GM18520 (cell line): ENCODE measurements around the gene FOXL3.
"Not testable (repeated sequence)": the region's sequence is repeated elsewhere in the genome, so short reads cannot be mapped to it uniquely, and the experiment has no call there.

Source experiments
- ATAC-seq: cut with Tn5 transposase; IDR thresholded peaks from one replicate; pipeline ENCODE4 v1.9.1; 2021; ENCODE audit not compliant: unreplicated experiment

FOXL3 gene

DNA sequence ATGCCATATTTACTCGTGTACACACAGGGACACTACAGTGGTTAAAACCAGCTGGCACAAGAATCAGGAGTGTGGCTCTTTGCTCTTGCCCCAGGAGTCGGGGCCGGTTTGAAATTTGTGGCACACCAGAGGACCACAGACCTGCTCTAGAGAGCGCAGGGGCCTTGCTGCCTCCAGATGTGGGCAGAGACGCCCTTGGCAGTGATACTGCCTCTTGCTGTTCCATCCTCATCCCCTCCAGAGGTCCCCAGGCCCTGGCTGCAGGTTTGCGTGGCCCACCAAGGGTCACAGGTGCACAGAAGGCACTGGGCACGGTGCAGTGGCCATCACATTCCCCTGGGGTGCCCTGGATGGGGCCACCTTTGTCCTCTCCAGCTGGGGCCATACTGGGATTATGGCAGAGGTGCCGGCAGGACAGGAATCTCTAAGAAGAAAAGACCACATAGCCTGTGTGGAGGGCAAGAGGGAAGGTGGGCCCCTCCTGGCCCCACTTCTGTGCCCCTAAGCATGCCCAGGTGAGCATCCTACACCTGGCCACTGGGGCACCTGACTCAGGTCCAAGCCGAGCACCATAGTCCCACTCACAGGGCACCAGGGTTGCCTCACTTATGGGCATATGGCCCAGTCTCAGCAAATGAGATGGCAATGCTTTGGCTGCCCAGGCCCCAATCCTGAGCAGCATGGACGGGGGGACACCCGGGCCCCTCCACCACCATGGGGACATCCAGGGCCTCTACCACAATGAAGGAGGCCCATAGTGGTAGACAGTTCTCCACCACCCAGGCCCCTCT, 45.6 kb downstream of the FOXL3 start:
- ATAC-seq = no peak

DNA sequence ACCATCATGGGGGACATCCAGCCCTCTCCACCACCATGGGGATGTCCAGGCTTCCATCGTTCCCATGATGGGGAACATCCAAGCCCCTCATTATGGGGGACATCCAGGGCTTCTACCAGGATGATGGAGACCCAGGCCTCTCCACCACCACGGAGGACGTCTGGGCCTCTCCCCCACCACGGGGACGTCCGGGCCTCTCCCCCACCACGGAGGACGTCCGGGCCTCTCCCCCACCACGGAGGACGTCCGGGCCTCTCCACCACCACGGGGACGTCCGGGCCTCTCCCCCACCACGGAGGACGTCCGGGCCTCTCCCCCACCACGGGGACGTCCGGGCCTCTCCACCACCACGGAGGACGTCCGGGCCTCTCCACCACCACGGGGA, 46.2 kb downstream of the FOXL3 start:
- ATAC-seq = not testable (repeated sequence)

- no peak for ATAC-seq
Measured at GRCh38 chr7:336810-337566, 47.0 kb downstream of the FOXL3 start.

- no peak for ATAC-seq
Measured at GRCh38 chr7:337567-337951, 47.6 kb downstream of the FOXL3 start.

GRCh38 chr7:338295-339061, 48.5 kb downstream of the FOXL3 start:
- ATAC-seq = no peak

GRCh38 chr7:339062-339342, 49.0 kb downstream of the FOXL3 start:
- no peak for ATAC-seq

GRCh38 chr7:339696-340095, 49.7 kb downstream of the FOXL3 start:
- no peak for ATAC-seq

GRCh38 chr7:340200-340937, 50.4 kb downstream of the FOXL3 start:
- no peak for ATAC-seq
